Hematopoietic multipotent progenitor cell (in vitro differentiated cells): Measurements from ENCODE around the gene CLRN1. TPM values are rescaled to one million over a fixed set of nuclear protein-coding genes. Genes with fewer than 3 reads are reported as not detected.

Experiments
- DNase-seq, 3 donors: peaks; one replicate each; pipeline ENCODE4 v3.0.0-alpha.2; 2011 to 2015; ENCODE audit warnings: low read depth in 2 of 3, low spot score in 2 of 3
- total RNA-seq: library from RNA; depleted of rRNA; stranded (reverse); fragments of >200 nt; gene quantifications from one replicate; pipeline ENCODE4 v1.2.3, GENCODE V29; 2012

CLRN1 gene
- total RNA-seq, 1 donor: not detected

GRCh38 chr3:150925751-150926201, 46.8 kb downstream of the CLRN1 start:
- DNase-seq: peak; percentile 4 to 86 (median 63)

- no peak for DNase-seq
Observed at GRCh38 chr3:150922611-150923010, 49.9 kb downstream of the CLRN1 start.

- DNase-seq: no peak
Observed at GRCh38 chr3:150921209-150921608, 51.3 kb downstream of the CLRN1 start.

GRCh38 chr3:150920236-150920635, 52.3 kb downstream of the CLRN1 start:
- DNase-seq: no peak

- DNase-seq: no peak
Observed at GRCh38 chr3:150917951-150918350, 54.6 kb downstream of the CLRN1 start.

GRCh38 chr3:150913133-150913922, 59.2 kb downstream of the CLRN1 start:
- no peak for DNase-seq

GRCh38 chr3:150912501-150912900, 60.0 kb downstream of the CLRN1 start:
- no peak for DNase-seq

- no peak for DNase-seq
Observed at GRCh38 chr3:150911771-150912170, 60.8 kb downstream of the CLRN1 start.

- DNase-seq: no peak
Observed at GRCh38 chr3:150906461-150906860, 66.1 kb downstream of the CLRN1 start.

- DNase-seq: no peak
Observed at GRCh38 chr3:150905746-150906145, 66.8 kb downstream of the CLRN1 start.

GRCh38 chr3:150905339-150905738, 67.2 kb downstream of the CLRN1 start, which contains the start of gene MINDY4B:
TSS of gene MINDY4B (minus strand) at chr3:150905439. CDS start at chr3:150905439, 0 bp downstream.
- DNase-seq: no peak

- DNase-seq: no peak
Observed at GRCh38 chr3:150902988-150903387, 69.5 kb downstream of the CLRN1 start.

GRCh38 chr3:150901793-150902192, 70.7 kb downstream of the CLRN1 start:
- DNase-seq: no peak

GRCh38 chr3:150899141-150899540, 73.4 kb downstream of the CLRN1 start:
- peak in 2 of 3 donors; percentile 51 to 83 for DNase-seq

- no peak for DNase-seq
Observed at GRCh38 chr3:150898046-150898754, 74.3 kb downstream of the CLRN1 start.

- no peak for DNase-seq
Observed at GRCh38 chr3:150897592-150897991, 74.9 kb downstream of the CLRN1 start.

GRCh38 chr3:150890831-150891230, 81.7 kb downstream of the CLRN1 start:
- no peak for DNase-seq

- peak in 1 of 3 donors; percentile 66 for DNase-seq
Observed at GRCh38 chr3:150890295-150890694, 82.2 kb downstream of the CLRN1 start.

GRCh38 chr3:150889106-150889505, 83.4 kb downstream of the CLRN1 start:
- DNase-seq: peak in 1 of 3 donors; percentile 8

GRCh38 chr3:150887031-150887430, 85.5 kb downstream of the CLRN1 start:
- DNase-seq: no peak

- no peak for DNase-seq
Observed at GRCh38 chr3:150885535-150885934, 87.0 kb downstream of the CLRN1 start.
